T-helper 17 cell (primary cell): ENCODE data around the gene GNA14. TPM values are rescaled to one million over a fixed set of nuclear protein-coding genes. Genes with fewer than 3 reads are reported as not detected.
"Not testable (repeated sequence)": the region's sequence is repeated elsewhere in the genome, so short reads cannot be mapped to it uniquely, and the experiment has no call there.

Experiments used
- ATAC-seq: fragments of 150-1000 bp; cut with Tn5 transposase; 2 replicates; pipeline ENCODE4 v1.10.0; 2021; ENCODE audit warnings: mild to moderate bottlenecking, moderate library complexity
- DNase-seq, 3 donors: peaks; one replicate each; pipeline versions ENCODE4 v3.0.0 to v3.0.0-alpha.2; 2020 to 2021
- H3K9me3 ChIP-seq: one replicate; pipeline ENCODE4 v1.7.0; 2013; ENCODE audit warnings: low read length, mild to moderate bottlenecking; ENCODE audit not compliant: control insufficient read depth, poor library complexity, severe bottlenecking
- H3K27ac Mint-ChIP-seq: one replicate; pipeline ENCODE4 v1.8.0; 2022; ENCODE audit warnings: mild to moderate bottlenecking, moderate library complexity, mixed read lengths
- H3K27me3 Mint-ChIP-seq: one replicate; pipeline ENCODE4 v1.8.0; 2022; ENCODE audit warnings: mixed read lengths
- H3K36me3 Mint-ChIP-seq: one replicate; pipeline ENCODE4 v1.8.0; 2022; ENCODE audit warnings: low read depth, mixed read lengths
- H3K4me1 Mint-ChIP-seq: one replicate; pipeline ENCODE4 v1.8.0; 2022; ENCODE audit warnings: mild to moderate bottlenecking, mixed read lengths
- H3K4me3 Mint-ChIP-seq: one replicate; pipeline ENCODE4 v1.8.0; 2022; ENCODE audit warnings: mild to moderate bottlenecking, moderate library complexity, mixed read lengths
- total RNA-seq, 4 donors: library from RNA in 2 of 4; stranded (reverse) in 2 of 4; gene quantifications; one replicate each; pipeline ENCODE4 v1.2.3 and lab custom pipeline; 2022 to 2026

The GNA14 gene
- total RNA-seq, 2 donors from 2014 or later, result not detected

- no peaks in the 10 kb centered on the region for H3K9me3 ChIP-seq
- ATAC-seq (no peak), DNase-seq (no peak)
- Mint-ChIP-seq H3K4me3 (no peak overlapping the region), H3K36me3 (peaks cover 7% of the 10 kb centered on the region), H3K4me1 (no peaks in the 10 kb centered on the region), H3K27ac (no peak overlapping the region), H3K27me3 (peaks cover 25% of the 10 kb centered on the region)
Observed at GRCh38 chr9:77667151-77667550, 19.0 kb upstream of the GNA14 start.

- no peak for ATAC-seq
- Mint-ChIP-seq H3K27me3 (peaks cover 14% of the 10 kb centered on the region), H3K36me3 (peaks cover 2% of the 10 kb centered on the region), H3K4me3 (no peak overlapping the region), H3K27ac (no peak overlapping the region), H3K4me1 (no peaks in the 10 kb centered on the region)
- DNase-seq, result no peak
- no peaks in the 10 kb centered on the region for H3K9me3 ChIP-seq
Observed at GRCh38 chr9:77663754-77664153, 15.6 kb upstream of the GNA14 start.

- H3K27me3 Mint-ChIP-seq, result peaks cover 11% of the 10 kb centered on the region
- peak overlapping the region; percentile 8 for H3K27ac Mint-ChIP-seq
- DNase-seq (no peak), ATAC-seq (no peak)
- no peaks in the 10 kb centered on the region for H3K36me3 Mint-ChIP-seq
- H3K4me3 Mint-ChIP-seq, result no peak overlapping the region
- H3K4me1 Mint-ChIP-seq, result no peaks in the 10 kb centered on the region
- H3K9me3 ChIP-seq, result no peaks in the 10 kb centered on the region
Observed at GRCh38 chr9:77661566-77662085, 13.5 kb upstream of the GNA14 start.

GRCh38 chr9:77659926-77660325 is 11.8 kb upstream of the GNA14 start:
- peaks cover 5% of the 10 kb centered on the region for H3K36me3 Mint-ChIP-seq
- no peaks in the 10 kb centered on the region for H3K9me3 ChIP-seq
- no peak for ATAC-seq
- peaks cover 22% of the 10 kb centered on the region for H3K27me3 Mint-ChIP-seq
- H3K27ac Mint-ChIP-seq, result no peak overlapping the region
- peaks cover 3% of the 10 kb centered on the region for H3K4me1 Mint-ChIP-seq
- DNase-seq, result no peak
- H3K4me3 Mint-ChIP-seq, result peak overlapping the region; percentile 1

GRCh38 chr9:77651203-77651602 is 3.1 kb upstream of the GNA14 start:
- Mint-ChIP-seq H3K27ac (no peak overlapping the region), H3K4me1 (peaks cover 10% of the 10 kb centered on the region), H3K4me3 (no peak overlapping the region), H3K36me3 (peaks cover 6% of the 10 kb centered on the region), H3K27me3 (peaks cover 57% of the 10 kb centered on the region)
- ATAC-seq (no peak), DNase-seq (no peak)
- H3K9me3 ChIP-seq, result no peaks in the 10 kb centered on the region

GRCh38 chr9:77649109-77649812 is 1.1 kb upstream of the GNA14 start:
- peak overlapping the region; percentile 70 for H3K4me3 Mint-ChIP-seq
- DNase-seq (no peak), ATAC-seq (no peak)
- no peak overlapping the region for H3K27ac Mint-ChIP-seq
- peaks cover 8% of the 10 kb centered on the region for H3K4me1 Mint-ChIP-seq
- H3K9me3 ChIP-seq, result no peaks in the 10 kb centered on the region
- peaks cover 6% of the 10 kb centered on the region for H3K36me3 Mint-ChIP-seq
- peaks cover 68% of the 10 kb centered on the region for H3K27me3 Mint-ChIP-seq

- Mint-ChIP-seq H3K4me1 (peaks cover 8% of the 10 kb centered on the region), H3K4me3 (peak overlapping the region; percentile 73), H3K27ac (no peak overlapping the region), H3K27me3 (peaks cover 73% of the 10 kb centered on the region), H3K36me3 (peaks cover 6% of the 10 kb centered on the region)
- DNase-seq (no peak), ATAC-seq (no peak)
- H3K9me3 ChIP-seq, result no peaks in the 10 kb centered on the region
Observed at GRCh38 chr9:77647267-77648233, 572 bp downstream of the GNA14 start.

GRCh38 chr9:77643871-77644270 is 4.3 kb downstream of the GNA14 start:
- ATAC-seq (no peak), DNase-seq (no peak)
- no peaks in the 10 kb centered on the region for H3K9me3 ChIP-seq
- Mint-ChIP-seq H3K4me3 (no peak overlapping the region), H3K27ac (no peak overlapping the region), H3K27me3 (peaks cover 83% of the 10 kb centered on the region), H3K36me3 (peaks cover 6% of the 10 kb centered on the region), H3K4me1 (peaks cover 8% of the 10 kb centered on the region)

GRCh38 chr9:77640741-77641580 is 7.2 kb downstream of the GNA14 start:
- no peaks in the 10 kb centered on the region for H3K9me3 ChIP-seq
- Mint-ChIP-seq H3K4me3 (no peak overlapping the region), H3K27me3 (peaks cover 66% of the 10 kb centered on the region), H3K36me3 (peaks cover 3% of the 10 kb centered on the region), H3K4me1 (no peaks in the 10 kb centered on the region), H3K27ac (no peak overlapping the region)
- DNase-seq (no peak), ATAC-seq (no peak)

GRCh38 chr9:77632652-77633051 is 15.5 kb downstream of the GNA14 start:
- H3K4me3 Mint-ChIP-seq, result no peak overlapping the region
- H3K9me3 ChIP-seq, result no peaks in the 10 kb centered on the region
- H3K27me3 Mint-ChIP-seq, result peaks cover 12% of the 10 kb centered on the region
- no peak overlapping the region for H3K27ac Mint-ChIP-seq
- no peaks in the 10 kb centered on the region for H3K4me1 Mint-ChIP-seq
- ATAC-seq (no peak), DNase-seq (no peak)
- H3K36me3 Mint-ChIP-seq, result no peaks in the 10 kb centered on the region

- not testable (repeated sequence) for ATAC-seq, H3K27ac Mint-ChIP-seq
Observed at GRCh38 chr9:77628864-77629263, 19.3 kb downstream of the GNA14 start.

GRCh38 chr9:77616191-77616590 is 31.9 kb downstream of the GNA14 start:
- H3K27ac Mint-ChIP-seq, result no peak overlapping the region
- H3K36me3 Mint-ChIP-seq, result no peaks in the 10 kb centered on the region
- ATAC-seq (no peak), DNase-seq (no peak)
- no peaks in the 10 kb centered on the region for H3K27me3 Mint-ChIP-seq
- H3K4me1 Mint-ChIP-seq, result no peaks in the 10 kb centered on the region
- H3K4me3 Mint-ChIP-seq, result no peak overlapping the region
- H3K9me3 ChIP-seq, result no peaks in the 10 kb centered on the region

More at GRCh38 chr9:77628864-77629263, 19.3 kb downstream of the GNA14 start:
- H3K4me3 Mint-ChIP-seq, H3K36me3 Mint-ChIP-seq, DNase-seq, H3K27me3 Mint-ChIP-seq, H3K9me3 ChIP-seq, H3K4me1 Mint-ChIP-seq: not testable (repeated sequence)

- Mint-ChIP-seq H3K27ac (no peak overlapping the region), H3K4me3 (no peak overlapping the region), H3K36me3 (no peaks in the 10 kb centered on the region), H3K27me3 (no peaks in the 10 kb centered on the region), H3K4me1 (no peaks in the 10 kb centered on the region)
- no peak for DNase-seq
- H3K9me3 ChIP-seq, result no peaks in the 10 kb centered on the region
- no peak for ATAC-seq
Observed at GRCh38 chr9:77614645-77615044, 33.5 kb downstream of the GNA14 start.
